GM19193 (cell line): Measurements from ENCODE around the gene CD7.

Experiments
- POLR2A ChIP-seq: IDR thresholded peaks from 4 replicates; pipeline ENCODE4 v1.6.1; 2011; ENCODE audit not compliant: insufficient read depth, insufficient read length; ENCODE audit errors: extremely low read depth

Gene CD7

GRCh38 chr17:82287868-82288801 is 29.3 kb downstream of the CD7 start:
- TF ChIP-seq POLR2A: no peak

GRCh38 chr17:82287013-82287867 is 30.2 kb downstream of the CD7 start:
- no peak for TF ChIP-seq POLR2A

GRCh38 chr17:82285141-82285540 is 32.3 kb downstream of the CD7 start:
- no peak for TF ChIP-seq POLR2A

DNA sequence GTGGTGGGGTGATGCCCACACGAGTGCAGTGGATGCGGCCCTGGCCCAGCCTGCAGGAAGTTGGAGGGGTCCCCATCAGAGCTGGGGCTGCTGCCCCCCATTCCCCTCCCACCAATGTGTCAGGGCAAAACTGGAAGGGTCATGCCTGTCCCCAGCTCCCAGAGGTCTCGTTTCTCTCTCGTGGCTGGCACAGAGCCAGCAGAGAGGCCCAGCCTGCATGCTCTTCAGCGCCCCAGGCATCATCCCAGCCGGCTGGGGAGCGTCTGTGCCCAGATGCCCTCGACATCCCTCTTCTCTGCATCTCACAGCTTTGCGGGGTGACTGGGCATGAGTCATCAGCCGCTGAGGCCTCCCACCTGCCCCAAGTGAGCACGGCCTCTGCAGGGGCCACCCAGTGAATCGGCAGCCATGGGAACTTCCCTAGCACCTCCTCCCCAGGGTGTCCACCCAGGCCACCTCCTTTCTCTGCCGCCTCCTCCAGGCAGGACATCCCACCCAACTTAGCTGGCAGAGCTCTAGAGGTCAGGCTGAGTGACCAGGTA is 34.1 kb downstream of the CD7 start:
- TF ChIP-seq POLR2A: no peak

DNA sequence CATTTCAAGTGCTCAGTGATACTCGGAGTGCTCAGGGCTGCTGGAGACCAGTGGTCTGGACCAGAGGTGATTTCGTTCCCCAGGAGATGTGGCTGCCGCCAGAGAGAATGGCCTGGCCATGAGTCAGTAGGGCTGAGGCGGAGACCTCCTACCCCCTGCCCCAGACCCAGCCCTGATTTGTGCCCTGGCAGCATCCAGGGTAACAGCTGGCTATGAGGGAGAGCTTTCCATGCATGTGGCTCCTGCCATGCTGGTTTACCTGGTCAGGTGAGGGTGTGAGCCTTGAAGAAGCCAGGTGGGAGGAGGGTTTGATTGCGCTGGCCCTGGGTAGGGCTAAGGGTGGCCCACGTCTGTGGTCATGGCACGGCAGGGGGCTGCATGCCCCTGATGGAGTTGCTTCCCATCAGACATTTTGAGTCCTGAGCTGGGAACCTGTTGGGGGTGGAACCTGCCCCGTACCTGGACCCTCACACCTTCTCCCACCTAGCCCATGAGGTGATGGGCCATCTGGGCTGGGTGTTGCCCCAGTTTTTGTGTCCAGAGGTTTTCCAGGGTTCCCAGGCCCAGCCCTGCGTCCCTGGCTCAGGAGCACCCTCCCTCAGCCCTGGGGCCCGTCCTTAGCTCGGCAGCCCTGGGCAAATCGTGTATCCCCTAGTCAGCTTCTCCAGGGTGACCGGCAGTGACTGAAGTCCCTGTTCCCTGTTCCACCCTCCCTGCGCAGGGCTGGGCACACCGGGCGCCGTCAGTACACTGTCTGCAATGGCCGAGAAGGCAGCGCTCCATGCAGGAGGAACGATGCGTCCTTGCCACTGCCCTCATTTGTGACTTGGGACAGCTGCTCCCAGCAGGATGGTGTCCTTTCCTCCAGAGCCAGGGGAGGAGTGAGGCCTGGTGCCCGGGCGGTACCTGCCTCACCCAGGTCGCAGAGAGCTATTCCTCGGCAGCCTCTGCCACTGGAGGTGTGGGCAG is 34.9 kb downstream of the CD7 start:
- TF ChIP-seq POLR2A: no peak

DNA sequence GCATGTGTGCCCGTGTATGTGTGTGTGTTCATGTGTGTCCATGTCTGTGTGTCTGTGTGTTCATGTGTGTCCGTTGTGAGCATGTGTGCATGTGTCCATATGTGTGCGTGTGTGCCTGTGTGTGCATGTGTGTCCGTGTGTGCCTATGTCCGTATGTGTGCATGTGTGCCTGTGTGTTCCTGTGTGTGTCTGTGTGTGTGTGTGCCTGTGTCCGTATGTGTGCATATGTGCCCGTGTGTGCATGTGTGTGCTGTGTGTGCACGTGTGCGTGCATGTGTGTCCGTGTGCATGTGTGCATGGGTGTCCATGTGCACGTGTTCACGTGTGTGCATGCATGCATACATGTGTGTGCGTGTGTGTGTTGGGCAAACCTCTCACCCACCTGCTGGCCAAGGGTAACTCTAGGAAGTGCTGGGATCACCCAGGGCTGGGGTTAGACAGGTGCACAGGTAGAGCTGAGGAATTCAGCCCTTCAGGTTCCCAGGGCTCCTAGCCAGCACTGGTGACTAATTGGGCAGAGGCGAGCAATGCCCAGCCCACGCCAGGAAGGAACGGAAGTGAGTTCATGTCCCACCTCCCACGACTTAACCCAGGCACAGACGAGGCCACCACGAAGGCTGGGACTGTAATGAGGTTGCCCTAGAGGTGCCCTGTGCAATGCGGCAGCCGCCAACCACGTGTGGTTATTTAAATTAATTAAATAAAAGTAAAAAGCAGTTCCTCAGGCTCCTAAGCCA is 35.7 kb downstream of the CD7 start:
- TF ChIP-seq POLR2A: no peak

GRCh38 chr17:82281076-82281475 is 36.3 kb downstream of the CD7 start:
- no peak for TF ChIP-seq POLR2A

GRCh38 chr17:82280537-82280936 is 36.9 kb downstream of the CD7 start:
- TF ChIP-seq POLR2A: no peak

DNA sequence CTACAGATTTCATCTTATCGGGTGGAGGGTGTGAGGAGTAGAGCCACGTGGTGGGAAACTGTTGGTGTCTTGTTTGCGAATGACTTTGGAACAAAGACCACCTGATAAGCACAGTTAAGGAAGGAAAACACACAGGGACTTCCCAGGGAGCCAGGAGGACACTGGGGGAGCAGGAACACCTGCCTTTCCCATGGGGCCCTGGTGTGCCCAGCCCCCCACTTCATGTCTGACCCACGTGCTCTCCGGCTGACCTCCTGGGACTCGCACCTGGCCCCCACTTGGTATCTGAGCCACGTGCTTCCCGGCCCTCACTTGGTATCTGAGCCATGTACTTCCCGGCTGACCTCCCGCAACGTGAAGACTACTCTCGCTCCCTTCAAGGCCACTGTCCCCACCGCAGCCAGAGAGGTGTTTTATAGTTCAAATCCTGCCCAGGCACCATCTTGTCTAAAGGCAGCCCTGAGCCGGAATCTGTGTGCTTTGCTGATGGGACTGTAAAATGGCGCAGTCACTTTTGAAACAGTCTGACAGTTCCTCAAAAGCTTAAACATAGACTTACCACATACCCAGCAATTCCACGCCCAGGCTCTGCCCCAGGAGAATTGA is 38.5 kb downstream of the CD7 start:
- no peak for TF ChIP-seq POLR2A

- TF ChIP-seq POLR2A: no peak
Observed at GRCh38 chr17:82278308-82278707, 39.1 kb downstream of the CD7 start.

GRCh38 chr17:82277851-82278250 is 39.6 kb downstream of the CD7 start:
- TF ChIP-seq POLR2A: no peak

DNA sequence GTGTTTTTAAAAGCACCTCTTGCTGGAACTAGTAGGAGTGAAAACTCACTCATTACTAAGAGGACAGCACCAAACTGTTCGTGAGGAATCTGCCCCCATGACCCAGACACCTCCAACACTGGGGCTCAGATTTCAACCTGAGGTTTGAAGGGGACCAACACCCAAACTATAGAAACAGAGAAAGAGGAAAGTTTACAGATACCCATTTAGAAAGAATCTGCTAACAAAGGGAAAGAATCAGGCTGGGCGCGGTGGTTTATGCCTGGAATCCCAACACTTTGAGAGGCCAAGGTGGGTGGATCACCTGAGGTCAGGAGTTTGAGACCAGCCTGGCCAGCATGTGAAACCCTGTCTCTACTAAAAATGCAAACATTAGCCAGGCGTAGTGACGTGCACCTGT is 40.5 kb downstream of the CD7 start:
- TF ChIP-seq POLR2A: no peak

- no peak for TF ChIP-seq POLR2A
Observed at GRCh38 chr17:82275326-82275725, 42.1 kb downstream of the CD7 start.
